Measurements from ENCODE around the gene MYADML2. TPM values are rescaled to one million over a fixed set of nuclear protein-coding genes. Genes with fewer than 3 reads are reported as not detected.

MYADML2 gene
- total RNA-seq, 1 experiment from 2014 or later = not detected

DNA sequence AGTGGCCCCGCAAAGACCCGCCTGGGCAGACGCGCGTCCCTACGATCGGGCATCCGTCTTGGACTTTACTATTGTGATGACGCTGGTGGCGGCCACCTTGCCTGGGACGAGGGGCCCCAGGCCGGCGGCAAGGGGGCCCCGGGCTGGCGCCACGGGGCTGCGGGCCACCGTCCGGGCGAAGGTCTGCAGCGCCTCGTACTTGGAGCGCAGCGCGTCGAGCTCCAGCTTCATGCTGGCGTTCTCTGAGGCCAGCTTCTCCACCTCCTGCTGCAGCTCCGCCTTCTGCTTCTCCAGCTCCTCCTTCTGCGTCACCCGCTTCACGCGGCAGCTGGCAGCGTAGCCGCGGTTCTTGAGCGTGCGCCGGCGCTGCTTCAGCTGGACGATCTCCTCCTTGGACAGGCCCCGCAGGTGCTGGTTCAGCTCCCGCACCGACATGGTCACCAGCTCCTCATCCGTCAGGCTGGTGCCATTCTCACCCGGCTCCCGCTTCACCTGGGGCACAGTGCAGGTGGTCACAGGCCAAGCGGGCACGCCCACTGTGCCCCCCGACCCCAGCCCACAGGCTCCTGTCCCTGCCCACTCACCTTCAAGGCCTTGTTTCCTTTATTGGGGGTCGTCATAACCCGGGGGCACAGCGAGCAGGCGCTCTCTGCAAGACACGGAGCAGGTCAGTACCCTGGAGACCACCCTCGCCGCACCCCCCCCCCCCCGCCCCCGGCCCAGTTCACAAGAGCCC lies 24.3 kb downstream of the MYADML2 start:
- DNase-seq = no peak
- Histone ChIP-seq H3K9me3 (ENCODE audit: low read length) (no peaks in the 10 kb centered on the region), H3K27me3 (ENCODE audit: low read length) (no peaks in the 10 kb centered on the region), H3K9ac (ENCODE audit: low read length) (peak overlapping the region; percentile 87), H2AFZ (ENCODE audit: low read length) (no peak overlapping the region), H3K4me3 (ENCODE audit: low read length) (peak overlapping the region; percentile 59; the same call in 1 of the 2 replicates), H3K9me2 (replicated peaks; ENCODE audit: low read length) (no peaks in the 10 kb centered on the region), H3K4me2 (ENCODE audit: low read length) (peak overlapping the region; percentile 95), H3K36me3 (ENCODE audit: low read depth, low read length) (peaks cover 7% of the 10 kb centered on the region; the same call in 1 of the 2 replicates), H3K79me2 (ENCODE audit: low read length) (peaks cover 80% of the 10 kb centered on the region), H3K4me1 (ENCODE audit: insufficient read depth, low read length) (peaks cover 43% of the 10 kb centered on the region), H4K20me1 (ENCODE audit: low read length) (no peaks in the 10 kb centered on the region), H3F3A (ENCODE audit: low read length, unreplicated experiment) (no peaks in the 10 kb centered on the region), H3K27ac (ENCODE audit: low read length) (peak overlapping the region; percentile 93)
- TF ChIP-seq EZH2 (IDR thresholded peaks at IDR 0.05; ENCODE audit: low read length, unreplicated experiment) = no peak
- TF ChIP-seq, protein P1, sequence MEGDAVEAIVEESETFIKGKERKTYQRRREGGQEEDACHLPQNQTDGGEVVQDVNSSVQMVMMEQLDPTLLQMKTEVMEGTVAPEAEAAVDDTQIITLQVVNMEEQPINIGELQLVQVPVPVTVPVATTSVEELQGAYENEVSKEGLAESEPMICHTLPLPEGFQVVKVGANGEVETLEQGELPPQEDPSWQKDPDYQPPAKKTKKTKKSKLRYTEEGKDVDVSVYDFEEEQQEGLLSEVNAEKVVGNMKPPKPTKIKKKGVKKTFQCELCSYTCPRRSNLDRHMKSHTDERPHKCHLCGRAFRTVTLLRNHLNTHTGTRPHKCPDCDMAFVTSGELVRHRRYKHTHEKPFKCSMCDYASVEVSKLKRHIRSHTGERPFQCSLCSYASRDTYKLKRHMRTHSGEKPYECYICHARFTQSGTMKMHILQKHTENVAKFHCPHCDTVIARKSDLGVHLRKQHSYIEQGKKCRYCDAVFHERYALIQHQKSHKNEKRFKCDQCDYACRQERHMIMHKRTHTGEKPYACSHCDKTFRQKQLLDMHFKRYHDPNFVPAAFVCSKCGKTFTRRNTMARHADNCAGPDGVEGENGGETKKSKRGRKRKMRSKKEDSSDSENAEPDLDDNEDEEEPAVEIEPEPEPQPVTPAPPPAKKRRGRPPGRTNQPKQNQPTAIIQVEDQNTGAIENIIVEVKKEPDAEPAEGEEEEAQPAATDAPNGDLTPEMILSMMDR (conservative IDR thresholded peaks at IDR 0.05; ENCODE audit: low read depth, low read length) = no peak
- no peak for TF ChIP-seq EZH2phosphoT487 (IDR thresholded peaks at IDR 0.05; ENCODE audit: borderline replicate concordance, low read length)
- ChIA-PET POLR2A (ENCODE audit: unreplicated experiment) (interaction anchor here (0.6 kb wide), 1 partner anchor 20 kb away, joined by 4 read pairs; no protein-coding TSS in a partner anchor), CTCF (no interaction called here)
- intact Hi-C loops (cut with micrococcal nuclease) = no loop called here
- ATAC-seq = no peak
- no TSS peak for BruUV-seq (replicated peaks)

DNA sequence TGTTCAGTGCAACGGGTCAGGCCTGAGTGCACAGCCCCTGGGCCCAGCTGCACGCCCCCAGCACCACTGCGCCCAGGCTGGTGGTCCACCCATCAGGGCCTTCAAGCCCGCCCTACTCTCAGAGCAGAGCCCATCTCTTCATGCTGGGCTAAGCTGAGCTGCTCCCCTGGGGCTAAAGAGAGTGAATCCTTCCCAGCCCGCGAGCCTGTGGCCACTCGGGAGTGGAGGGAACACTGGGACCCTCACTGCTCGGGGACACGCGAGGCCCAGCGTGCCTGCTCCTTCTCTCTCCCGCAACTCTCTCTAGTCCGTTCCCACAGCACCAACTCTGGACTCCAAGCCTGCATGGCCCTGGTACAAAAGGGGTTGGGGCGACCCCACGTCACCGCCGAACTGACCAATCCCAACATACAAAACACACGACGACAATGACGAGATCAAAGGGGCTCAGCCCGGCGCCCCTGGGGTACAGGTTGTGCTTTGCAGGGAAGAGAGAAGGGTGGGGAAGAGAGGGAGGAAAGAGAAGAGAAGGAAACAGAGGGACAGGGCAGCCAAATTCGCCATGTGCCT lies 25.0 kb downstream of the MYADML2 start:
- Histone ChIP-seq H3K27ac (ENCODE audit: low read length) (no peak overlapping the region), H3K4me1 (ENCODE audit: insufficient read depth, low read length) (peaks cover 44% of the 10 kb centered on the region), H3K4me3 (ENCODE audit: low read length) (no peak overlapping the region), H3K9ac (ENCODE audit: low read length) (no peak overlapping the region), H3K79me2 (ENCODE audit: low read length) (peaks cover 85% of the 10 kb centered on the region), H3K36me3 (ENCODE audit: low read depth, low read length) (peaks cover 7% of the 10 kb centered on the region; the same call in 1 of the 2 replicates), H3K4me2 (ENCODE audit: low read length) (no peak overlapping the region), H3K27me3 (ENCODE audit: low read length) (no peaks in the 10 kb centered on the region), H3K9me2 (replicated peaks; ENCODE audit: low read length) (no peaks in the 10 kb centered on the region), H2AFZ (ENCODE audit: low read length) (no peak overlapping the region), H3K9me3 (ENCODE audit: low read length) (no peaks in the 10 kb centered on the region), H3F3A (ENCODE audit: low read length, unreplicated experiment) (no peaks in the 10 kb centered on the region), H4K20me1 (ENCODE audit: low read length) (no peaks in the 10 kb centered on the region)
- intact Hi-C loops (cut with micrococcal nuclease) = no loop called here
- DNase-seq (no peak), ATAC-seq (no peak)
- POLR2A ChIA-PET (ENCODE audit: unreplicated experiment) = no interaction called here
- CTCF ChIA-PET = no interaction called here
- no peak for TF ChIP-seq EZH2phosphoT487 (IDR thresholded peaks at IDR 0.05; ENCODE audit: borderline replicate concordance, low read length)
- TF ChIP-seq, protein P1 (conservative IDR thresholded peaks at IDR 0.05; ENCODE audit: low read depth, low read length) = no peak
- TF ChIP-seq EZH2 (IDR thresholded peaks at IDR 0.05; ENCODE audit: low read length, unreplicated experiment) = no peak
- BruUV-seq (replicated peaks) = no TSS peak

DNA sequence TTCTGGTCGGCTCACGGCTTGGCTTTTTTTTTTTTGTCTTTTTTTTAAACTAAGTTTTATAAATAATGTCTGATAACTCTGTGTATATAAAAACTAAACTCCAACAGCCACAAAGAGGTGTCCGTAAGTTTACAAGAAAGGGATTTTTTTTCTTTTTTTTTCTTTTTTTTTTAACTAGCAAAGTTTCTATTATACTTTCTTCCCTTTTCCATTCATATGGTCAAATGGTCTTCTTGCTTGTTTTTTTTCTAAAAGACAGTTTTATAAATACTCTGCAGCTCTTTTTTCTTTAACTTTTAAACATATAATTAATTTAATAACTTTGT lies 25.5 kb downstream of the MYADML2 start:
- no peak overlapping the region for H3K4me3 ChIP-seq (ENCODE audit: low read length)
- H3K79me2 ChIP-seq (ENCODE audit: low read length) = peaks cover 85% of the 10 kb centered on the region
- H2AFZ ChIP-seq (ENCODE audit: low read length) = no peak overlapping the region
- no peaks in the 10 kb centered on the region for H3K9me3 ChIP-seq (ENCODE audit: low read length)
- no peak for DNase-seq
- ATAC-seq = no peak
- CTCF ChIA-PET = no interaction called here
- no TSS peak for BruUV-seq (replicated peaks)
- TF ChIP-seq EZH2phosphoT487 (IDR thresholded peaks at IDR 0.05; ENCODE audit: borderline replicate concordance, low read length) = no peak
- TF ChIP-seq, protein P1 (conservative IDR thresholded peaks at IDR 0.05; ENCODE audit: low read depth, low read length) = no peak
- TF ChIP-seq EZH2 (IDR thresholded peaks at IDR 0.05; ENCODE audit: low read length, unreplicated experiment) = no peak
- no peaks in the 10 kb centered on the region for H3F3A ChIP-seq (ENCODE audit: low read length, unreplicated experiment)
- H3K9me2 ChIP-seq (replicated peaks; ENCODE audit: low read length) = no peaks in the 10 kb centered on the region
- no peak overlapping the region for H3K4me2 ChIP-seq (ENCODE audit: low read length)
- intact Hi-C loops (cut with micrococcal nuclease) = no loop called here
- no peaks in the 10 kb centered on the region for H4K20me1 ChIP-seq (ENCODE audit: low read length)
- peaks cover 7% of the 10 kb centered on the region; the same call in 1 of the 2 replicates for H3K36me3 ChIP-seq (ENCODE audit: low read depth, low read length)
- POLR2A ChIA-PET (ENCODE audit: unreplicated experiment) = no interaction called here
- H3K4me1 ChIP-seq (ENCODE audit: insufficient read depth, low read length) = peaks cover 50% of the 10 kb centered on the region
- H3K9ac ChIP-seq (ENCODE audit: low read length) = no peak overlapping the region
- no peak overlapping the region for H3K27ac ChIP-seq (ENCODE audit: low read length)
- H3K27me3 ChIP-seq (ENCODE audit: low read length) = no peaks in the 10 kb centered on the region
